Mesenchymal stem cell (in vitro differentiated cells and primary cell): ENCODE data around the gene CPSF4.

Experiments
- DNase-seq: peaks from one replicate; pipeline ENCODE4 v3.0.0-alpha.2; 2013
- H2AFZ ChIP-seq: one replicate; pipeline ENCODE4 v1.6.1; 2013; ENCODE audit warnings: low read depth, mild to moderate bottlenecking, control low read depth, inconsistent platforms, low read length, moderate library complexity
- H2AK5ac ChIP-seq: 2 replicates; pipeline ENCODE4 v1.6.1; 2013; ENCODE audit warnings: low read length, moderate library complexity, mild to moderate bottlenecking, inconsistent platforms; ENCODE audit not compliant: severe bottlenecking
- H2BK120ac ChIP-seq: one replicate; pipeline ENCODE4 v1.6.1; 2013; ENCODE audit warnings: low read depth, mild to moderate bottlenecking, inconsistent platforms, low read length, moderate library complexity
- H2BK12ac ChIP-seq, 2 experiments: one replicate each; pipeline ENCODE4 v1.6.1; 2013; ENCODE audit warnings: inconsistent platforms in 2 of 2, low read length in 2 of 2, mild to moderate bottlenecking in 2 of 2, moderate library complexity in 2 of 2, control low read depth in 1 of 2
- H2BK15ac ChIP-seq: one replicate; pipeline ENCODE4 v1.6.1; 2013; ENCODE audit warnings: mild to moderate bottlenecking, low read depth, inconsistent platforms; ENCODE audit not compliant: poor library complexity, severe bottlenecking
- H2BK5ac ChIP-seq: 2 replicates; pipeline ENCODE4 v1.6.1; 2013; ENCODE audit warnings: low read depth, mild to moderate bottlenecking, low read length, control low read depth, inconsistent platforms; ENCODE audit not compliant: poor library complexity, severe bottlenecking
- H3K14ac ChIP-seq, 2 experiments: one replicate each; pipeline ENCODE4 v1.6.1; 2013; ENCODE audit warnings: inconsistent platforms in 2 of 2, low read length in 2 of 2, control low read depth in 1 of 2, mild to moderate bottlenecking in 1 of 2, moderate library complexity in 1 of 2
- H3K18ac ChIP-seq, 2 experiments: one replicate each; pipeline ENCODE4 v1.6.1; 2013; ENCODE audit warnings: inconsistent platforms in 2 of 2, low read length in 2 of 2, control low read depth in 1 of 2, low read depth in 1 of 2, mild to moderate bottlenecking in 1 of 2
- H3K23ac ChIP-seq, 2 experiments: one replicate each; pipeline ENCODE4 v1.6.1; 2013; ENCODE audit warnings: inconsistent platforms in 2 of 2, low read length in 2 of 2, mild to moderate bottlenecking in 2 of 2, moderate library complexity in 2 of 2, control low read depth in 1 of 2
- H3K27ac ChIP-seq: 2 replicates; pipeline ENCODE4 v1.5.1; 2013; ENCODE audit warnings: mild to moderate bottlenecking, moderate library complexity, low read length, control low read depth, inconsistent platforms; ENCODE audit not compliant: poor library complexity, severe bottlenecking
- H3K27me3 ChIP-seq, 2 experiments: 2 replicates each; pipeline versions ENCODE4 v1.6.1 to v1.7.0; 2013; ENCODE audit warnings: low read length in 2 of 2, mild to moderate bottlenecking in 2 of 2, moderate library complexity in 2 of 2, control low read depth in 1 of 2, inconsistent platforms in 1 of 2; ENCODE audit not compliant: control insufficient read depth in 1 of 2, insufficient read depth in 1 of 2
- H3K36me3 ChIP-seq, 2 experiments: 2 replicates each; pipeline versions ENCODE4 v1.6.1 to v1.7.0; 2013; ENCODE audit warnings: low read length in 2 of 2, control low read depth in 1 of 2, inconsistent platforms in 1 of 2, low read depth in 1 of 2, mild to moderate bottlenecking in 1 of 2; ENCODE audit not compliant: insufficient read depth in 2 of 2, control insufficient read depth in 1 of 2
- H3K4ac ChIP-seq, 2 experiments: one replicate each; pipeline ENCODE4 v1.6.1; 2013; ENCODE audit warnings: inconsistent platforms in 2 of 2, low read length in 2 of 2, mild to moderate bottlenecking in 2 of 2, moderate library complexity in 2 of 2, control low read depth in 1 of 2, low read depth in 1 of 2
- H3K4me1 ChIP-seq: 2 replicates; pipeline ENCODE4 v1.6.1; 2013; ENCODE audit warnings: low read depth, low read length, control low read depth; ENCODE audit not compliant: control insufficient read depth, insufficient read depth
- H3K4me2 ChIP-seq: 2 replicates; pipeline ENCODE4 v1.6.1; 2013; ENCODE audit warnings: low read length, mild to moderate bottlenecking, inconsistent platforms; ENCODE audit not compliant: poor library complexity, severe bottlenecking
- H3K4me3 ChIP-seq, 2 experiments: 2 replicates each; pipeline versions ENCODE4 v1.5.1 to v1.7.0; 2013; ENCODE audit warnings: low read length in 2 of 2, mild to moderate bottlenecking in 2 of 2, control low read depth in 1 of 2, low read depth in 1 of 2; ENCODE audit not compliant: insufficient read depth in 1 of 2
- H3K79me1 ChIP-seq: replicated peaks from 2 replicates; pipeline ENCODE4 v1.6.1; 2013; ENCODE audit warnings: mild to moderate bottlenecking, control low read depth, low read length, inconsistent platforms; ENCODE audit not compliant: poor library complexity, severe bottlenecking
- H3K9ac ChIP-seq: 2 replicates; pipeline ENCODE4 v1.7.0; 2013; ENCODE audit warnings: mild to moderate bottlenecking, low read length, moderate library complexity
- H3K9me3 ChIP-seq: 2 replicates; pipeline ENCODE4 v1.7.0; 2013; ENCODE audit warnings: mild to moderate bottlenecking, low read length; ENCODE audit not compliant: control insufficient read depth
- H4K8ac ChIP-seq: one replicate; pipeline ENCODE4 v1.6.1; 2013; ENCODE audit warnings: inconsistent platforms, mild to moderate bottlenecking, low read length, moderate library complexity
- H4K91ac ChIP-seq: one replicate; pipeline ENCODE4 v1.6.1; 2013; ENCODE audit warnings: mild to moderate bottlenecking, low read length, inconsistent platforms
- WGBS: methylation state at CpG from one replicate; pipeline ENCODE4 v1.1.7; 2013; ENCODE audit warnings: mixed read lengths; 5-methylcytosine and 5-hydroxymethylcytosine counted together

The CPSF4 gene

GRCh38 chr7:99422625-99423024 lies 16.1 kb upstream of the CPSF4 start:
- WGBS: 91% methylated on average over 5 of the region's 5 CpGs
- Histone ChIP-seq H3K27me3 (no peaks in the 10 kb centered on the region), H2BK5ac (no peak overlapping the region), H3K27ac (no peak overlapping the region), H3K18ac (no peak overlapping the region), H3K9me3 (no peaks in the 10 kb centered on the region), H3K4me3 (no peak overlapping the region), H3K9ac (no peak overlapping the region), H2BK15ac (no peak overlapping the region), H2AFZ (no peak overlapping the region), H2AK5ac (no peak overlapping the region), H2BK12ac (no peak overlapping the region), H3K23ac (no peak overlapping the region), H3K4me2 (no peak overlapping the region), H4K8ac (no peak overlapping the region), H3K14ac (no peak overlapping the region), H3K4ac (no peak overlapping the region), H3K4me1 (no peaks in the 10 kb centered on the region), H3K36me3 (peaks cover 73 to 77% of the 10 kb centered on the region in 2 experiments), H3K79me1 (peaks cover 35% of the 10 kb centered on the region), H2BK120ac (no peak overlapping the region), H4K91ac (no peak overlapping the region)
- DNase-seq: no peak

- Histone ChIP-seq H3K9ac (no peak overlapping the region), H3K4ac (no peak overlapping the region), H3K18ac (no peak overlapping the region), H3K4me2 (no peak overlapping the region), H3K79me1 (peaks cover 30% of the 10 kb centered on the region), H3K4me3 (no peak overlapping the region), H3K9me3 (no peaks in the 10 kb centered on the region), H2BK120ac (no peak overlapping the region), H3K14ac (no peak overlapping the region), H3K36me3 (peaks cover 69 to 71% of the 10 kb centered on the region in 2 experiments), H3K4me1 (no peaks in the 10 kb centered on the region), H3K23ac (no peak overlapping the region), H2AK5ac (no peak overlapping the region), H3K27me3 (no peaks in the 10 kb centered on the region), H4K8ac (no peak overlapping the region), H2AFZ (no peak overlapping the region), H4K91ac (no peak overlapping the region), H3K27ac (no peak overlapping the region), H2BK15ac (no peak overlapping the region), H2BK5ac (no peak overlapping the region), H2BK12ac (no peak overlapping the region)
- no peak for DNase-seq
- 98% methylated on average over 24 of the region's 24 CpGs for WGBS
Measured at GRCh38 chr7:99424932-99425730, 13.6 kb upstream of the CPSF4 start.

GRCh38 chr7:99428972-99429566 lies 9.7 kb upstream of the CPSF4 start:
- Histone ChIP-seq H3K14ac (no peak overlapping the region), H3K36me3 (peaks cover 64 to 81% of the 10 kb centered on the region in 2 experiments), H3K27ac (no peak overlapping the region), H3K27me3 (no peaks in the 10 kb centered on the region), H2AK5ac (no peak overlapping the region), H3K9ac (no peak overlapping the region), H2BK12ac (no peak overlapping the region), H3K23ac (no peak overlapping the region), H3K4me3 (no peak overlapping the region), H2AFZ (no peak overlapping the region), H2BK15ac (no peak overlapping the region), H3K4me2 (no peak overlapping the region), H3K18ac (no peak overlapping the region), H4K8ac (no peak overlapping the region), H3K79me1 (peaks cover 33% of the 10 kb centered on the region), H3K4me1 (no peaks in the 10 kb centered on the region), H3K4ac (no peak overlapping the region), H2BK5ac (no peak overlapping the region), H2BK120ac (no peak overlapping the region), H3K9me3 (no peaks in the 10 kb centered on the region), H4K91ac (no peak overlapping the region)
- DNase-seq: no peak
- WGBS: 94% methylated on average over 10 of the region's 10 CpGs

GRCh38 chr7:99429756-99430155 lies 9.0 kb upstream of the CPSF4 start:
- Histone ChIP-seq H3K27ac (no peak overlapping the region), H4K91ac (peak overlapping the region; percentile 50), H3K4me1 (no peaks in the 10 kb centered on the region), H2BK5ac (no peak overlapping the region), H3K9me3 (no peaks in the 10 kb centered on the region), H2BK12ac (no peak overlapping the region), H2BK120ac (no peak overlapping the region), H2AK5ac (no peak overlapping the region), H3K14ac (no peak overlapping the region), H3K4me3 (no peak overlapping the region), H4K8ac (no peak overlapping the region), H3K9ac (no peak overlapping the region), H3K27me3 (no peaks in the 10 kb centered on the region), H3K4me2 (no peak overlapping the region), H3K23ac (no peak overlapping the region), H3K4ac (no peak overlapping the region), H2AFZ (no peak overlapping the region), H3K18ac (no peak overlapping the region), H3K79me1 (peaks cover 27% of the 10 kb centered on the region), H2BK15ac (no peak overlapping the region), H3K36me3 (peaks cover 63 to 81% of the 10 kb centered on the region in 2 experiments)
- DNase-seq: no peak
- WGBS: 96% methylated on average over 8 of the region's 8 CpGs
